ENCODE data around the gene SGTB.

- TF ChIP-seq CTCF (optimal IDR thresholded peaks at IDR 0.05 in 1 of 3, IDR thresholded peaks at IDR 0.05 in 1 of 3, conservative IDR thresholded peaks at IDR 0.05 in 1 of 3; ENCODE audit: extremely low read depth in 1 of 3, insufficient read depth in 2 of 3, low read length in 3 of 3) (no peak), EZH2 (IDR thresholded peaks at IDR 0.05; ENCODE audit: low read length) (no peak)
These were observed 45.7 kb upstream of the SGTB start for GRCh38 chr5:65767565-65767964.

Measured in keratinocyte (primary cell).